Psoas muscle (tissue), 8 donors: ENCODE results near the gene RBKS. TPM values are rescaled to one million over a fixed set of nuclear protein-coding genes. Genes with fewer than 3 reads are reported as not detected.
A peak's percentile ranks its signal among the peaks of the same experiment; 100 is the strongest.

Source experiments
- ATAC-seq, 4 donors: fragments of 200-7000 bp; cut with Tn5 transposase; one replicate each; pipeline ENCODE4 v1.9.1; 2020; ENCODE audit warnings: moderate library complexity in 3 of 4, mild to moderate bottlenecking in 2 of 4
- DNase-seq, 2 donors: peaks; one replicate each; pipeline ENCODE4 v3.0.0-alpha.2; 2020
- H3K27ac ChIP-seq: fragments of 200-600 bp; one replicate; pipeline ENCODE4 v1.8.0; 2022
- H3K27me3 ChIP-seq, 3 donors: fragments of 200-600 bp in 1 of 3; one replicate each; pipeline versions ENCODE4 v1.6.1 to v1.8.0; 2013 to 2022; ENCODE audit warnings: low read length in 2 of 3, mild to moderate bottlenecking in 2 of 3, moderate library complexity in 1 of 3; ENCODE audit not compliant: insufficient read depth in 3 of 3
- H3K36me3 ChIP-seq, 2 donors: fragments of 200-600 bp in 1 of 2; one replicate each; pipeline versions ENCODE4 v1.6.1 to v1.8.0; 2013 to 2022; ENCODE audit warnings: low read depth in 1 of 2, mild to moderate bottlenecking in 1 of 2, moderate library complexity in 1 of 2; ENCODE audit not compliant: insufficient read depth in 1 of 2
- H3K4me1 ChIP-seq: fragments of 200-600 bp; one replicate; pipeline ENCODE4 v1.8.0; 2022
- H3K4me3 ChIP-seq: fragments of 200-600 bp; one replicate; pipeline ENCODE4 v1.8.0; 2022; ENCODE audit warnings: mild to moderate bottlenecking
- H3K9me3 ChIP-seq: fragments of 200-600 bp; one replicate; pipeline ENCODE4 v1.8.0; 2022
- CTCF ChIP-seq: fragments of 200-600 bp; IDR thresholded peaks from one replicate; pipeline ENCODE4 v1.8.0; 2022; ENCODE audit warnings: antibody characterized with exemption
- WGBS, 3 donors: extraction: QIAGEN DNeasy Blood & Tissue Kit; methylation state at CpG; one replicate each; pipeline versions ENCODE4 v1.1.6 to v1.1.7; 2013; 5-methylcytosine and 5-hydroxymethylcytosine counted together
- intact Hi-C, 2 donors: fragments of 100-400 bp; cut with DNase I; formaldehyde crosslinking; loops; one replicate each; pipeline versions ENCODE4 v1.11.0 to v1.14.2; 2022
- polyA plus RNA-seq, 3 donors: library from polyadenylated mRNA; stranded (reverse); fragments of 200-250 nt; gene quantifications; one replicate each; pipeline ENCODE4 v1.2.3, GENCODE V29; 2013
- total RNA-seq, 4 donors: library from RNA; stranded (reverse); fragmentation: NEBNext Ultra II Directional in 2 of 4; extraction: Animal tissue kit (Norgen Biotek cat#: 25700) in 2 of 4; gene quantifications; one replicate each; pipeline versions ENCODE4 v1.2.1 to v1.2.4, GENCODE V29; 2021 to 2023
- donor health status: healthy with polysubstance abuse.
- donor health status: DM: no; HTN: no; CAD: no; lungs with moderate emphysema.
- donor health status: Bipolar disorder and iron deficiency.
- donor health status: healthy.
- donor health status: DM: yes; HTN: yes; CAD: no.
- donor health status: DM: no; HTN: no; CAD: no.
- donor health status: DM: no; HTN: no; CAD: no.
- donor health status: DM: yes; HTN: yes; CAD: no.

The RBKS gene
- total and polyA plus RNA-seq, 7 donors: 3.5 to 7.3 (median 4.1) TPM

GRCh38 chr2:27844821-27845255 lies 45.3 kb downstream of the RBKS start:
- H3K27ac ChIP-seq: peak overlapping the region; percentile 60
- WGBS, 3 donors: 12 to 28% (median 19%) methylated on average over 4 of the region's 4 CpGs
- H3K4me1 ChIP-seq: peaks cover 26% of the 10 kb centered on the region

GRCh38 chr2:27843992-27844391 lies 46.2 kb downstream of the RBKS start:
- ATAC-seq (peak in 2 of 4 donors; percentile 32 to 33), DNase-seq (no peak)
- peak overlapping the region; percentile 60 for H3K27ac ChIP-seq
- peaks cover 21% of the 10 kb centered on the region for H3K4me1 ChIP-seq
- H3K9me3 ChIP-seq: no peaks in the 10 kb centered on the region
- no peak for TF ChIP-seq CTCF
- no peaks in the 10 kb centered on the region for H3K36me3 ChIP-seq
- WGBS, 3 donors: 79 to 94% (median 85%) methylated on average over 7 of the region's 7 CpGs
- no peak overlapping the region for H3K4me3 ChIP-seq
- H3K27me3 ChIP-seq: no peaks in the 10 kb centered on the region
- intact Hi-C loops: no loop called here

More at GRCh38 chr2:27844821-27845255, 45.3 kb downstream of the RBKS start:
- peak; percentile 56 to 83 (median 64) for ATAC-seq
- Histone ChIP-seq H3K4me3 (no peak overlapping the region), H3K36me3 (no peaks in the 10 kb centered on the region), H3K9me3 (no peaks in the 10 kb centered on the region), H3K27me3 (no peaks in the 10 kb centered on the region)
- no peak for DNase-seq
- intact Hi-C loops: loop anchor here in 1 of 2 donors (5.0 kb wide), 2 partner anchors 38 to 42 kb away; no protein-coding TSS in a partner anchor
- no peak for TF ChIP-seq CTCF

- TF ChIP-seq CTCF: no peak
- DNase-seq: no peak
- intact Hi-C loops: no loop called here
- no peaks in the 10 kb centered on the region for H3K36me3 ChIP-seq
- H3K27ac ChIP-seq: no peak overlapping the region
- H3K4me3 ChIP-seq: no peak overlapping the region
- WGBS, 3 donors: 36 to 41% (median 37%) methylated on average over 5 of the region's 5 CpGs
- H3K4me1 ChIP-seq: peaks cover 21% of the 10 kb centered on the region
- H3K27me3 ChIP-seq: no peaks in the 10 kb centered on the region
- no peaks in the 10 kb centered on the region for H3K9me3 ChIP-seq
- peak in 1 of 4 donors; percentile 38 for ATAC-seq
These were observed 47.3 kb downstream of the RBKS start for GRCh38 chr2:27842894-27843293.

GRCh38 chr2:27839022-27839618 lies 51.1 kb downstream of the RBKS start:
- 62 to 79% (median 69%) methylated on average over 3 of the region's 3 CpGs for WGBS, 3 donors
- DNase-seq: no peak

More at GRCh38 chr2:27839022-27839618, 51.1 kb downstream of the RBKS start:
- Histone ChIP-seq H3K36me3 (no peaks in the 10 kb centered on the region), H3K27ac (no peak overlapping the region), H3K9me3 (no peaks in the 10 kb centered on the region), H3K4me3 (no peak overlapping the region), H3K4me1 (peaks cover 10% of the 10 kb centered on the region), H3K27me3 (no peaks in the 10 kb centered on the region)
- intact Hi-C loops: no loop called here
- no peak for ATAC-seq
- TF ChIP-seq CTCF: no peak
